NCI-H2081 treated with DMSO at 0.1 percent for 48 hours (cell line): ENCODE measurements around the gene PRKAR2B.
"Not testable (repeated sequence)": the region's sequence is repeated elsewhere in the genome, so short reads cannot be mapped to it uniquely, and the experiment has no call there.

Source experiments
- DNase-seq: peaks from one replicate; lab custom pipeline; 2025; lab: John Stamatoyannopoulos, UW

The PRKAR2B gene

DNA sequence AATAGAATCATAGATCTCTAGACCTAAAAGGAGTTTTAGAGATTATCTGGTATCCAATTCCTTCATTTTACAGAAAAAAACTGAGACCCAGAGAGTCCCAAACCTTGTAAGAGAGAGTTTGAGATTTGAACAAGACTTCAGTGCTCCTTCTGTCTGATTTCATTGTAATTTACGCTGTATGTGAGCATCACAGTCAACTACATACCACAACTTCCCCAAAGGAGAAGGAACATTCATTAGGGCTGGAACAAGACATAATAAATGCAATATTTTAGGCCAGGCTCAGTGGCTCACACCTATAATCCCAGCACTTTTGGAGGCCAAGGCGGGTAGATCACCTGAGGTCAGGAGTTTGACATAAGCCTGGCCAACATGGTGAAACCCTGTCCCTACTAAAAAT is 17.3 kb upstream of the PRKAR2B start:
- no peak for DNase-seq

DNA sequence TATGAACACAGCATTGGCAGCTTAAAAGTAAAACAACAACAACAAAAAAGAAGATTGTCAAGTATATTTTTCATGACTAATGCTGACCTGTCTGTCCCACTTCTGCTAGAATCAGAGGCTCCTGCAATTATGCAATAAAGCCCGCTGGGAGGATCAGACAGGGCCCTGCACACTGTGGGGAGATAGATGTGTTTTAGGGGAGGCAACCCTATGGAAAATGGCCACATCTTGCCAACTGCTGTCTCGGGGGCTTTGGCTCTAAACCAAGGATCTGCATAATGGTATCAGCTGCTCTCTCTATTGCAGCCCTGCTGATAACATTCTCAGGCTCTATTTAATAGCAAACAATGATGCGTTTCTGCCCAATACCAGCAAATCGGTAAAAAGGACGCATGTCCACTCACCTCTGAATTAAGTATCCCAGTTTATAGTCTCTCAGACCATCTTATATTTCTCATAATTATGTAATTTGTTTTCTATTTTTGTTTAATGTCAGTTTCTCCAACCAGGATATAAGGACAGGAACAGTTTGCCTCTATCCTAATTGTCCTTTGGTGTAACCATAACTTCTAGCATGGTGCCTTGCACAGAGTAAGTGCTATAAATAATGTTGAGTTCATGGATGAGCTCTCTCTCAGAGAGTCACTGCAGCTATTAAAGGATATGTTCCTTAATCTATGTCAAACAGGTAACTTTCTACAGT is 15.3 kb upstream of the PRKAR2B start:
- no peak for DNase-seq

DNA sequence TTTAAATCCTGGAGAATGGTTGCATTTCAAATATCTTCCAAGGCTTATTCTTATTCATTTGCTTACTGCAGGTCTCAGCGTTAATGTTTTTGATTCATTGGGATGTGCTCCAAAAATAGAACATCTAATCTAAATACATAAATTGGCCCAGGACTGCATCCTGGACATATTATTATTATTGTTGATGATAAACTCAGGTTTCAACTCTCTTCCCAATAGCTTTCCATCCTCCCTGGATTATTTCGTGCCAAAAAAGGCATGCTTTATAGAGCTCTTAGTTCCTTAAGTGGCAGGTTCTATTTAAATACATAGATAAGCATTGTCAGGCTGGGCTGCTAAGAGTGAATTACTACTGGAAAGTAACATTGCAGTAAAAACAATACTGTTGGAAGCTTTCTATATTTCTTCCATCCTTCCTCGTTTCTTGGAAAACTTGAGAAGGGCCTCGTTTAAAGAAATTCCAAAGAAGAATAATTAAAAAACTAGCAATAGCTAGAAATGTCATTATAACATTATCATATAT is 14.7 kb upstream of the PRKAR2B start:
- DNase-seq, result no peak

- DNase-seq, result no peak
Observed at GRCh38 chr7:107032050-107032449, 12.5 kb upstream of the PRKAR2B start.

DNA sequence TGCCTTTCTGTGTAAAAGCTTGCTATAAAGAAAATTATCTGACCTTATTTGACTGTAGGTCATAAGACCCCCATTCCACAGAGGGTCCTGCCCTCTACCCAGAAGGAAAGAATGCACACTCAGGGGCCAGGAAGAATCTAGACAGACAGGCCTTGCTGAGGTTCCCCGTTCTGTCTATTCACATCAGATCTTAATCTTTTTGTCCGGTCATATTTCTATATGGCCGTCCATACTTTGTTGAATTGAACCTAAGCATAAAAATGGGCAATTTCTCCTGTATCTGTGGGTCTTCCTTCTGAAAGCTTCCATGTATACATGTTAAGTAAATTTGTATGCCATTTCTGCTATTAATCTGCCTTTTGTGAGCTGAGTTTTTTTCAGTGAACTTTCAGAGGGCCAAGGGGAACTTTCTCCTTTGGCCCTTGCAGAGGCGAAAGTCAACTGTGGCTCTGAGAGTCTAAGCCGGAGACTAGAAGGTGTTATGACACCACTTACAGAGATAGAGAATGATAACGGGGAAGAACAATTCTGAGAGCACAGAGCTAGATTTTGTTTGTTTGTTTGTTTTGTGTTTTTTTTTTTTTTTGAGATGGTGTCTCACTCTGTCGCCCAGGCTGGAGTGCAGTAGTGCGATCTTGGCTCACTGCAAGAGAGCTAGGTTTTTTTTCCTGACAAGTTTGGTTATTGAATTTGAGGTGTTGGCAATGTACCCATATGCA is 11.6 kb upstream of the PRKAR2B start:
- no peak for DNase-seq

GRCh38 chr7:107034553-107034952 is 10.0 kb upstream of the PRKAR2B start:
- DNase-seq, result no peak

- no peak for DNase-seq
Observed at GRCh38 chr7:107035446-107035845, 9.1 kb upstream of the PRKAR2B start.

GRCh38 chr7:107036535-107036934 is 8.0 kb upstream of the PRKAR2B start:
- DNase-seq, result no peak

DNA sequence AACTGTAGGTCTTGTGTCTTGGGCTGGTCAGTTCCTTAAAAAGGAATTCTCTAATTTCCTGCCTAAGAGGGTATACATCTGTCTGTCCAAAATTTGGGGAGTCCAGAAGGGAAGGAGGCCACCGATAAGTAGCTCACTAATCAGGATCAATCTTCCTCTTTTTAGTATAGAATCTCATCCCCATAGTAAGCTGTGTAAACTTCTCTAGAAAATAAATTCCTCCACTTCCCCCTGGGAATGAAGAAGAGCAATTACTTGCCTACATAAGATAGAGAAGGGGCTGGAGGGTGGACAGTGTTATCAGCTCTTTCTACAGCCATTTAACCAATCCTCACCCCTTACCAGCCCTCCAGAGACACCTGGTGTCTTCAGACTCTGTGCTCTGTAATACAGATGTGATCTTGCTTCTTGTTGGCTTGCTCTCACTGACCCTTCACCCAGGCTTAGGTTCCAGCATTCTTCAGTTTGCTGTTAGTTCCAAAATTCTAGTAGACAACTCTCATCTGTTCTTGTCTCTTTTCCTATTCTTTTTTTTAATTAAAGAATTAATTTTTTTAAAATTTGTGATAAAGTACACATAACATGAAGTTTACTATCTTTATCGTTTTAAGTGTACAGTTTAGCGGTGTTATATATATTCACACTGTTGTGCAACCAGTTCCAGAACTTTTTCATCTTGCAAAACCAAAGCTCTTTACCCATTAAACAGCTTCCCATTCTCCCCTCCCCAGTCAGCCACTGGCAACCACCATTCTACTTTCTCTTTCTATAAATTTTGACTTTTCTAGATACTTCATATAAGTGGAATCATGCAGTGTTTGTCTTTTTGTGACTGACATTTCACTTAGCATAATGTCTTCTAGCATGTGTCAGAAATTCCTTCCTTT is 6.5 kb upstream of the PRKAR2B start:
- no peak for DNase-seq

GRCh38 chr7:107039199-107039900 is 5.2 kb upstream of the PRKAR2B start:
- no peak for DNase-seq

GRCh38 chr7:107041097-107041496 is 3.4 kb upstream of the PRKAR2B start:
- no peak for DNase-seq

- DNase-seq, result not testable (repeated sequence)
Observed at GRCh38 chr7:107041764-107042163, 2.7 kb upstream of the PRKAR2B start.

GRCh38 chr7:107042326-107042910 is 2.1 kb upstream of the PRKAR2B start:
- not testable (repeated sequence) for DNase-seq

DNA sequence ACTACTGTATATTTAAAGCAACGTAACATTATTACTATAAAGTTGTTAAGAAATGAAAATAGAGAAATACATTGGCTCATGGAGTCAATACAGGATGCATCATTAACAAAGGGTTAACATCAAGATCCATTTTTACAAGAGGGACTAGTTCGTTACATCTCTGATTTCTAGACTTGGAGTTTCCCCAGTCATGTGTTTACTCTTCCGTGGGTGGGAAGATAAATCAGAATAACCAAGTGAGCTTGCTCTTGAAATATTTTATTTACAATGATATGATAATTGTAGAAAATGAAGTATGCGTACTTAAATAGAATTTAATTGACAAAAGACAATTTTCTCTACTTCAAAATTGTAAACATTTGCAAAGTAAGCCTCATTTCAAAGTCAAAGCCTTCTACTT is 1.0 kb upstream of the PRKAR2B start:
- no peak for DNase-seq

DNA sequence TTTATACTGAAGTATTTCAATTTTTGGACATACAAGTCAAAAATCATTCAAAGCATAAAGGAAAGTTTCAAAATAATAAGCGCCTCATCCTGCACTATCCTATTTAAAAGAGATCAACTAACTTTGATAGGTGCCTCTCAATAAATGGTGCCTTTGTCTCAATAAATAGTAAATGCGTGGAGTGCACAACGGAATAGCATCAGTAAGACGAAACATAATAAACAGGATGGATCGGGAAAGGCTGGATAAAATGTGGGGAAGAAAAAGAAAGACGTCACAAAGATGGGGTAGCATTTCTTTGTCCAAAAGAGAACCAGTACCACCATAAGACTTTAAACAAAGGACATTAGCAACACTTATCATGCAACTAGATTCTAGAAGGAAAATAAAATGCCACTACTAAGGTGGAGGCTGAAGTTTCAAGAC is 571 bp upstream of the PRKAR2B start:
- no peak for DNase-seq

DNA sequence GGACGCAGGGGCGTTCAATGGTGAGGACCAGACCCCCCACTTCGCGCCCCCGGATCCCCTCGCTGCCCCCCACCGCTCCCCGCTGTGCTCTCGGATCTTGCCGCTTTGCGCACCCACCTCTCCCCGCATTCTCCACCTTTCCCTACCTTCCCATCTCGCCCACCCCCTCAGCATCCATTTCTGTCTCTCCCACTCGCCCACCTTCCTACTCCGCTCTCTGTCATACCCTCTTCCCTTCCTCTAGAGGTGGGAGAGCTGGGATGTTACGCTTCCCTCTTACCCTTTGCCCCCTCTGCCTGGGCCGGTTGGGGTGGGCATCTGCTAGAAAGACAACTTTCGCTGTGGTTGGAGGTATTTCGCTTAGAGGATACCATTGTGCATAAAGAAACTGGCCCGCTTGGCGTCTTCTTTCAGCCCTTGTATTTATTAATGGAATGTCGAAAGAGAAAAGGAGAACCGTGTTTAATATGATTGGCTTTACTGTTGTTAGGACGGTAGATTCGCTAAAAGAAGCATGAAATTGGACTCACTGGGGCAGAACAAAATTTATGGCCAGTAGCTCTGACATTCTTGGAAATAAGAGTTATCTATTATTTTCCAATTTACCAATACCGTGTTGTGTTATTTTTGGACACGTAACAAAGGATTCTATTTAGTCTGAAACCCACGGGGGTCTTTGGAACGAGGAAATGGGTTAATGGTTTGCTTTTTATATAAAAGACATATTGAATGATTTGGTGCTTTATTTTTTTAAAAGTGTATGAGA is 873 bp downstream of the PRKAR2B start:
- DNase-seq, result no peak

DNA sequence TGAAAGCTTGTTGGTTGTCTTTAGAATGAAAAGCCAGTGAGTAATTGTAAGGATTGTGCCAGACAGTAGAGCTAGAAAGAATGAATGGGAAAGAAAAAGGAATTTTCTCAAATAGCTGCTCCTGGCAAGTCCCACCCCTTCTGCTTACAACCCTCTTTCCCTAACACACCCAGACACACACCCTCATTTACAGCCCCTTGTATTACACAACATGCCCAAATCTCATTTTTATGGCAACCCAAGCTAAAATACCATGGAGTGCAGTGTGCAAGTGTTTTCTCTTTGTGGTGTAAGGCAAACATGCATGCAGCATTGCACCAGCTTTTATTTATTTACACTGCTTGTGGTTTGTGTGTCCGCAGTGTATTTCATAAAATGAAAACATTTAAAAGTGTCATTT is 1.5 kb downstream of the PRKAR2B start:
- DNase-seq, result no peak

DNA sequence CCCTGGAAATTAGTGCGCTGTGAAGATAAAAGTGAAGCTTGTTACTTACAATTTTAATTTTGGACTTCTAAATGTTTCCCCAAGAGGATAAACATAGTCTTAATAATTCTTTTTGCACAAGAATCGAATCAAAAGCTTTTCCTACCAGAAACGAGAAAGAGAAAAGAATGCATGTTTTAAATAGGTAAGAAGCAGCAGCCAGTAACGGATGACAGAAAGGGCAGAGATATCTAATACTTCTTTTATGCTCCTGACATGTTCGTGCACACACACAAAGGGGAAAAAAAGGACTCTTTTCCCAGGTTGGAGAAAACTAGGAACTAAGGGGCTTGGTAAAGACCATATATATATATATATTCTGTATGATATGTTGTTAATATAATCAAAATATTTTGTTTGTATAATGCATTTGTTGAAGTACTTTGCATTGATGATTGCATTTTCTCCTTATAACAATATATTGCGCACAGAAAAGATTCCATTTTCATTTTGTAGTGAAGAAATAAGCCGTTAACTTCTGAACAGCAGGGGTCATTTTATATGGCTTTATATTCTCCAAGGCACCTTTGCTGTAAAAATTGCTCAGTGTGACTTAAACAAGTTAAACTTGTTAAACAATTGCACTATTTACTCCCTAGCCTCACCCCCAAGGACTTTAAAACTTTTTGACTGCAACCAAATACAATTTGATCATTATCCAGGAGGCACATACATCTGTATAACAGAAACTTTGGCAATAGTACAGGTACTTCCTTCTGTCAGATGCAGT is 2.2 kb downstream of the PRKAR2B start:
- DNase-seq, result no peak

DNA sequence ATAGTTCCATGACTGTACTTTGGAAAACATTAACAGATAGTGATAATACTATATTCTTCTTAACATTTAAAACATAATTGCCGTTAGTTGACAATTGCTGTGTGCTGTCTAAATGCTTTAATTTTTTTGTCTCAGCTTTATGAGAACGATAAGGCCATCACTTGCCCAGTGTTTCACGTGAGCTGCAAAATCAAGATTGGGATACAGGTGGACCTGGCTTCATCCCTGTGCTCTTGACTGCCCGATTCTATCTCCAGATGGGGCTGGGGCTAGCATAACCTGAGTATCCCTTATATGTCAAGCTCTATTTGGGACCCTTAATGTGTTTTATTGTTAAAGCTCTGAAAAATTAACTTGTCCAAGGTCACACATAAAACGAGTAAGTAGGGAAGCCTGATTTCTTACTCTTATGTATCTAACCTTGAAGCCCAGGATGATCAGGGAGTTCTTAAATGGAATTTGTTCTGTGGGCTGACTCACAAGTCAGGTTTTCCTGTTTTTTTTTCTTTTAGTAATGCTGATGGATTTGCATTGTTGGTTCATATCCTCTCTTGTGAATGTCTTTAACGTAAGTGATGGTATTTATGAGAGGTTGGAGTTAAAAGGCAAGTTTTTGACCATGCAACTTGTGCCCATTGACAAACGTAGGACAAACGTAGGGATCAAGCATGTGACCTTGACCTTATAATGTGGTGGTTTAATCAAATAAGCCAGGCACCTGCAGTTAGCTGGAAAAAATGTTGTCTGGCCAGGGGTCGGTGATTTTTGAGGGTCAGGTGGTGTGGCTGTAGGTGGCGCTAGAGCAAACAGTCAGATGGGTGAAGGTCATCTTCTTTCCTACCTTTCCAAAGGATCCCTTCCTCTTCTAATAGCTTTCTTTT is 3.6 kb downstream of the PRKAR2B start:
- DNase-seq, result no peak
